GM12875 (cell line): ENCODE data around the gene C2orf81.

ENCODE experiments used
- H3K4me3 ChIP-seq: one replicate; pipeline ENCODE4 v1.5.1; 2011; ENCODE audit warnings: low read depth, low read length, control low read depth
- TF ChIP-seq, protein P1 (sequence below): IDR thresholded peaks from 2 replicates; pipeline ENCODE4 v1.5.1; 2011; ENCODE audit warnings: low read depth, mild to moderate bottlenecking, control low read depth, inconsistent platforms, low read length, moderate library complexity, borderline replicate concordance; ENCODE audit not compliant: insufficient read depth

C2orf81 gene

DNA sequence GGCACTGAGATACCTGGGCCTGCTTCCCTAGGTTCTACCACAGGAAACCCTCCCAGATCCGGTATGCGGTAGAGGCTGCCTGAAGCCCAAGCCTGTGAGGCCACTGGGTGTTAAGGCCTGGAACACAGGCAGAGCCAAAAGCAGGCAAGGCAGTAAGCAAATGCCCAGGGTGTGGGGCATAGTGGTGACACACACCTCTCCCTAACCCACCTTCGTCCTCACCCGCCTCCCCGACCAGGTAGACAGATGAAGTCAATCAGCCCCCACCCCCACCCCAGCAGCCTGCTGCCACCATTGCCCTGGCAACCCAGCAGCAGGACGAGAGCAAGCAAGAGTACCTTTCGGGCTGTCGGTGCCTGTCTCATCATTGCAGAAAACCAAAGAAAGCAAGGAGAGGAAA lies 47.4 kb downstream of the C2orf81 start:
- TF ChIP-seq, protein P1, sequence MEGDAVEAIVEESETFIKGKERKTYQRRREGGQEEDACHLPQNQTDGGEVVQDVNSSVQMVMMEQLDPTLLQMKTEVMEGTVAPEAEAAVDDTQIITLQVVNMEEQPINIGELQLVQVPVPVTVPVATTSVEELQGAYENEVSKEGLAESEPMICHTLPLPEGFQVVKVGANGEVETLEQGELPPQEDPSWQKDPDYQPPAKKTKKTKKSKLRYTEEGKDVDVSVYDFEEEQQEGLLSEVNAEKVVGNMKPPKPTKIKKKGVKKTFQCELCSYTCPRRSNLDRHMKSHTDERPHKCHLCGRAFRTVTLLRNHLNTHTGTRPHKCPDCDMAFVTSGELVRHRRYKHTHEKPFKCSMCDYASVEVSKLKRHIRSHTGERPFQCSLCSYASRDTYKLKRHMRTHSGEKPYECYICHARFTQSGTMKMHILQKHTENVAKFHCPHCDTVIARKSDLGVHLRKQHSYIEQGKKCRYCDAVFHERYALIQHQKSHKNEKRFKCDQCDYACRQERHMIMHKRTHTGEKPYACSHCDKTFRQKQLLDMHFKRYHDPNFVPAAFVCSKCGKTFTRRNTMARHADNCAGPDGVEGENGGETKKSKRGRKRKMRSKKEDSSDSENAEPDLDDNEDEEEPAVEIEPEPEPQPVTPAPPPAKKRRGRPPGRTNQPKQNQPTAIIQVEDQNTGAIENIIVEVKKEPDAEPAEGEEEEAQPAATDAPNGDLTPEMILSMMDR, result no peak
- H3K4me3 ChIP-seq, result no peak overlapping the region

DNA sequence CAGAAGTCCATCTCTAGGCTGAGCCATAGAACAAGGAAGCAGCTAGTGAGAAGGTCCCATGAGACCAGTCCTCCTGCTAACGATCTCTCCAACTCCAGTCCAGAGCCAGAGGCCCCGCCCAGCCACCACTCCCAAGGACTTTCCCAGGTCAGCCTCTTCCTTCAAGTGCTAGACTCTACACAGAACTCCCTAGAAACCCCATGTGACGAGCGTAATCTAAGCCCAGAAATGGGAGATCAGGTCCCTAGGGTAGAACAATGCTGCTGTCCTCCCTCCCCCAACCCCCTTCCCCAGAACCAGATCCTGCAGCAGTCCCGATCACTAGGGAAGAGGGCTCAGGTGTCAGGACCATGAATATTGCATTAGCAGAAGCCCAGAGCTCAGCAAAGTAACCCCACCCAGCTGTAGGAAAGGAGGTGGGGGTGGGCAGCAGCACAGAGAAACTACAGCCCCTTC lies 48.2 kb downstream of the C2orf81 start:
- TF ChIP-seq, protein P1, result no peak
- no peak overlapping the region for H3K4me3 ChIP-seq

DNA sequence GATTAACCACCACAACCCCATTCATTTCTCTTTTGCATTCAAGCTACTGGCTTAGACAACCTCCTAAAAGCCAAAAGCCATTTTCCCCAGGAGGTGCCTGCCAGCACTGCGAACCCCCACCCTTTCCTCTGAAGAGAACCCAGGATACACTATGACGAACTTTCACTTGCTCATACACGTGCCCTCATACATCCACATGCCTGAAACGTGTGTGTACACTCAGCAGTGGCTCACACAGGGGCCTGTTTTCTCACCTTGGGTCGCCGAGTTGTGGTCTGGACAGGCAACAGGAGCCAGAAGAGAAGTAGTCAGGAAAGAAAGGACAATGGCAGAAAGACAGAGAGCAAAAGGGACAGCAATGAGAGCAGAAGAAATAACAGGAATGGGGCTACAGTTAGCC lies 48.7 kb downstream of the C2orf81 start:
- TF ChIP-seq, protein P1, result no peak
- H3K4me3 ChIP-seq, result no peak overlapping the region

DNA sequence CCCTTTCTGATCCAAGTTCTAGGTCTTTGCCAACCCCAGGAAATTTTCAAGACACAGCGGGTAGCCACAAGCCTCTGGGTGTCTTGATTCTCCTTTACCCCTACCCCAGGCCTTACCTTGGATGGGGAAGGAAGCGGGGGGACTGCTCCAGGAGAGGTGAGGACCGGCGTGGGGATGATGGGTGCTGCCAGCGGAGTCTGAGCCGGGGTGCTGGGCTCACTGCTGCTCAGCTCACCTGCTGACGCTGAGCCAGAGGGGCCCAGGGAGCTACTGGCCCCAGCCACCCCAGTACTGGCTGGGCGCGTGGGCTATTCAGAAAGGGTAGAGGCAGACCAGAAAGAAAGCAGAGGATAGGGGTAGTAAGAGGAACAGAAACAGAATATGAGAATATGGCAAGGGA lies 50.0 kb downstream of the C2orf81 start:
- no peak overlapping the region for H3K4me3 ChIP-seq
- TF ChIP-seq, protein P1, result no peak

DNA sequence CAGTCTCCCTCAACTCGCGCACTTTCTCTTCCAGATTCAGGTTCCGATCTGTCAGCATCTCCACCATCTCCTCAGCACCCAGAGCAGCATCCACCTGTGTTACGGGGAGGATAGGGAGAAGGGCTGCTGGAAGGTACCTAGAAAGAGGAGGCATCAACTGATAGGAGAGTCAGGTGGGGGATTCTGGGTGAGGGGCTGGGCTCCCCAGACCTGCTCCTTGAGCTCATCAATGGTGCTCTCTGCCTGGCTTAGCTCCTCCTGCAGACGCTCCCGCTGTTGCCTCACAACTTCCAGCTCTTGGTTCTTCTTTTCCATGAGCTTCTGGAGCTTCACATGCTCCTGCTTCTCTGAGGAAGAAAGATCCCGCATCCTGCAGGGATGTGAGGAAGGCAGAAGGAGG lies 51.4 kb downstream of the C2orf81 start:
- H3K4me3 ChIP-seq, result no peak overlapping the region
- TF ChIP-seq, protein P1, result no peak

DNA sequence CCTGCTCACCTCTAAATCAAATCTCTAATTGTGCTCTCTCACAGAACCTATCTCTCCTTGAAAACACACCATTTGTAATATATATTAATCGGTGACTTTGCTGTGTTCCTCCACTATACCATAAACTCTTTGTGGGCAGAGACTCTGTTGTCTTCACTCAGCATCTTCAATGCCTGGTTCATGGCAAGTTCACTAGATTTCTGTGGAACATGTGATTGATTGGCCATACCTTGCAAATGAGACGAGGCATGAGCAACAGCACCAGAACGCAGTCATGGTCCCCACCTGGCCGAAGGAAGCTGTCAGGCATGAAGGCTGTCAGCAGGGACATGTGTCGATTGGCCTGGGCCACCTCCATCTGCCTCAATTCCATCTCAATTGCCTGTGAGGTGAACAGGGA lies 52.9 kb downstream of the C2orf81 start:
- TF ChIP-seq, protein P1, result no peak
- H3K4me3 ChIP-seq, result no peak overlapping the region

DNA sequence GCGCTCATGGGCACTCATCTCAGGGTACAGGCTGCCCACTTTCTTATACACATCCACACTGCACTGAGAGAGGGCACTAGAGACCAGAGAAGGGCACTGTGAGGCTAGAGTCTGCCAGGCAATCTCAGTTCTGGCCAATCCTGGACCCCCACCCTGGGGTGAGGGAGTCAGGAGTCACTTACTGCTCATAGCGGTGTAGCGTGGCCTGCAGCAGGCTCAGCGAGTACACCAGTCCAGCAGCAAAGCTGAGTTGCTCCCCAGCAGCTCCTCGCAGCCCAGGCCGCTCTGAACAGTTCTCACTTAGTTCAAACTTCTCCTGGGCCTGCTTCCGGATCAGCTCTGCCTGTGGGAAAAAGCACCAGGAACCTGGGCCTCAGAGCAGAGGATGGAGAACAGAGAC lies 53.6 kb downstream of the C2orf81 start:
- H3K4me3 ChIP-seq, result no peak overlapping the region
- TF ChIP-seq, protein P1, result no peak
